Smooth muscle cell (in vitro differentiated cells): ENCODE measurements around the gene GPHN. TPM values are rescaled to one million over a fixed set of nuclear protein-coding genes. Genes with fewer than 3 reads are reported as not detected.

ENCODE experiments used
- DNase-seq: peaks from one replicate; lab custom pipeline; 2025; ENCODE audit not compliant: unreplicated experiment; lab: John Stamatoyannopoulos, UW
- H2AFZ ChIP-seq: fragments of 200-600 bp; sonication (generic); 2 replicates; pipeline ENCODE4 v1.6.0; 2016; ENCODE audit warnings: antibody characterized with exemption, low read depth, mild to moderate bottlenecking
- H3F3A ChIP-seq: fragments of 200-600 bp; sonication (generic); 2 replicates; pipeline ENCODE4 v1.6.0; 2017; ENCODE audit warnings: antibody characterized with exemption, low read depth
- H3K27ac ChIP-seq: fragments of 200-600 bp; sonication (generic); 2 replicates; pipeline ENCODE4 v1.5.1; 2016; ENCODE audit warnings: low read depth, mild to moderate bottlenecking
- H3K27me3 ChIP-seq: fragments of 200-600 bp; sonication (generic); 2 replicates; pipeline ENCODE4 v1.6.1; 2016; ENCODE audit warnings: low read depth, mild to moderate bottlenecking
- H3K36me3 ChIP-seq: fragments of 200-600 bp; sonication (generic); 2 replicates; pipeline ENCODE4 v1.5.1; 2016; ENCODE audit warnings: low read depth
- H3K4me1 ChIP-seq: fragments of 200-600 bp; sonication (generic); 2 replicates; pipeline ENCODE4 v1.5.1; 2016; ENCODE audit warnings: low read depth
- H3K4me2 ChIP-seq: fragments of 200-600 bp; sonication (generic); 2 replicates; pipeline ENCODE4 v1.6.0; 2016; ENCODE audit warnings: mild to moderate bottlenecking
- H3K4me3 ChIP-seq: fragments of 200-600 bp; sonication (generic); 2 replicates; pipeline ENCODE4 v1.5.1; 2016; ENCODE audit warnings: mild to moderate bottlenecking
- H3K79me2 ChIP-seq: fragments of 200-600 bp; sonication (generic); 2 replicates; pipeline ENCODE4 v1.6.0; 2016; ENCODE audit warnings: low read depth, mild to moderate bottlenecking
- H3K9ac ChIP-seq: fragments of 200-600 bp; sonication (generic); 2 replicates; pipeline ENCODE4 v1.6.0; 2016; ENCODE audit warnings: low read depth
- H3K9me3 ChIP-seq: fragments of 200-600 bp; sonication (generic); replicated peaks from 2 replicates; pipeline ENCODE4 v1.5.1; 2016; ENCODE audit warnings: low read depth
- H4K20me1 ChIP-seq: fragments of 200-600 bp; sonication (generic); 2 replicates; pipeline ENCODE4 v1.6.0; 2016; ENCODE audit warnings: low read depth
- CTCF ChIP-seq: fragments of 200-600 bp; sonication (generic); IDR thresholded peaks from 2 replicates; pipeline ENCODE4 v1.5.1; 2017; ENCODE audit warnings: borderline replicate concordance, mild to moderate bottlenecking, antibody characterized with exemption; ENCODE audit not compliant: insufficient read depth, poor library complexity, severe bottlenecking
- WGBS: methylation state at CpG from one replicate; pipeline ENCODE4 v1.1.7; 2016; ENCODE audit warnings: low lambda C conversion rate; 5-methylcytosine and 5-hydroxymethylcytosine counted together
- polyA plus RNA-seq: library from polyadenylated mRNA; unstranded; fragments of >200 nt; fragmentation: Nextera tagmentation; extraction: Ambion mirVana; gene quantifications from 2 replicates; pipeline ENCODE4 v1.2.1, GENCODE V29; 2016
- total RNA-seq: library from RNA; depleted of rRNA; stranded (reverse); fragments of >200 nt; gene quantifications from 2 replicates; pipeline ENCODE4 v1.2.3, GENCODE V29; 2014

GPHN gene
- total and polyA plus RNA-seq, 2 experiments from 2014 or later = 8.6 to 18.9 TPM

GRCh38 chr14:67166450-67166853 is 658.5 kb downstream of the GPHN start:
- Histone ChIP-seq H3K79me2 (no peaks in the 10 kb centered on the region), H3K4me2 (no peak overlapping the region), H3K36me3 (no peaks in the 10 kb centered on the region), H3K4me1 (no peaks in the 10 kb centered on the region), H3K27ac (no peak overlapping the region), H3F3A (no peaks in the 10 kb centered on the region), H4K20me1 (no peaks in the 10 kb centered on the region), H3K9ac (no peak overlapping the region), H3K27me3 (no peaks in the 10 kb centered on the region), H2AFZ (no peak overlapping the region), H3K4me3 (no peak overlapping the region), H3K9me3 (no peaks in the 10 kb centered on the region)
- 56% methylated on average over 5 of the region's 5 CpGs for WGBS
- DNase-seq = no peak
- peak; percentile 90 for TF ChIP-seq CTCF

- H3K9ac ChIP-seq = no peak overlapping the region
- H4K20me1 ChIP-seq = no peaks in the 10 kb centered on the region
- H2AFZ ChIP-seq = no peak overlapping the region
- H3K9me3 ChIP-seq = no peaks in the 10 kb centered on the region
- H3K27me3 ChIP-seq = no peaks in the 10 kb centered on the region
- no peak overlapping the region for H3K4me3 ChIP-seq
- H3K36me3 ChIP-seq = no peaks in the 10 kb centered on the region
- no peak overlapping the region for H3K27ac ChIP-seq
- H3F3A ChIP-seq = no peaks in the 10 kb centered on the region
- no peaks in the 10 kb centered on the region for H3K79me2 ChIP-seq
- no peak overlapping the region for H3K4me2 ChIP-seq
- H3K4me1 ChIP-seq = no peaks in the 10 kb centered on the region
- 69% methylated on average over 2 of the region's 2 CpGs for WGBS
- no peak for TF ChIP-seq CTCF
- DNase-seq = no peak
These were observed 659.6 kb downstream of the GPHN start for GRCh38 chr14:67167420-67168109.

GRCh38 chr14:67168110-67168441 is 660.1 kb downstream of the GPHN start:
- Histone ChIP-seq H3K4me1 (no peaks in the 10 kb centered on the region), H2AFZ (no peak overlapping the region), H3F3A (no peaks in the 10 kb centered on the region), H3K79me2 (no peaks in the 10 kb centered on the region), H3K36me3 (no peaks in the 10 kb centered on the region), H3K27ac (no peak overlapping the region), H3K9me3 (no peaks in the 10 kb centered on the region), H3K4me2 (no peak overlapping the region), H3K4me3 (no peak overlapping the region), H3K9ac (no peak overlapping the region), H3K27me3 (no peaks in the 10 kb centered on the region), H4K20me1 (no peaks in the 10 kb centered on the region)
- WGBS = 92% methylated on average over 1 of the region's 1 CpG
- TF ChIP-seq CTCF = no peak
- no peak for DNase-seq

GRCh38 chr14:67170660-67171059 is 662.7 kb downstream of the GPHN start:
- no peaks in the 10 kb centered on the region for H3K27me3 ChIP-seq
- TF ChIP-seq CTCF = no peak
- DNase-seq = no peak
- no peaks in the 10 kb centered on the region for H3K36me3 ChIP-seq
- H3K4me3 ChIP-seq = no peak overlapping the region
- no peak overlapping the region for H3K9ac ChIP-seq
- no peaks in the 10 kb centered on the region for H3K79me2 ChIP-seq
- H3K27ac ChIP-seq = no peak overlapping the region
- 20% methylated on average over 1 of the region's 1 CpG for WGBS
- H4K20me1 ChIP-seq = no peaks in the 10 kb centered on the region
- H3K4me1 ChIP-seq = no peaks in the 10 kb centered on the region
- H3K9me3 ChIP-seq = no peaks in the 10 kb centered on the region
- no peak overlapping the region for H3K4me2 ChIP-seq
- H2AFZ ChIP-seq = no peak overlapping the region
- no peaks in the 10 kb centered on the region for H3F3A ChIP-seq
